ENCODE data around the gene THOP1. TPM values are rescaled to one million over a fixed set of nuclear protein-coding genes. Genes with fewer than 3 reads are reported as not detected.
"Not testable (repeated sequence)": the region's sequence is repeated elsewhere in the genome, so short reads cannot be mapped to it uniquely, and the experiment has no call there.

Gene THOP1
- total RNA-seq, 1 donor from 2014 or later, result 31.8 TPM

GRCh38 chr19:2782936-2783780 lies 2.1 kb upstream of the THOP1 start, which contains the start of gene SGTA:
SGTA (minus strand) TSS chr19:2783273; CDS start chr19:2769068, 14,205 bp downstream.
- peak; percentile 99 for DNase-seq (ENCODE audit: low spot score)

GRCh38 chr19:2783781-2784145 lies 1.5 kb upstream of the THOP1 start:
- DNase-seq (ENCODE audit: low spot score), result no peak

DNA sequence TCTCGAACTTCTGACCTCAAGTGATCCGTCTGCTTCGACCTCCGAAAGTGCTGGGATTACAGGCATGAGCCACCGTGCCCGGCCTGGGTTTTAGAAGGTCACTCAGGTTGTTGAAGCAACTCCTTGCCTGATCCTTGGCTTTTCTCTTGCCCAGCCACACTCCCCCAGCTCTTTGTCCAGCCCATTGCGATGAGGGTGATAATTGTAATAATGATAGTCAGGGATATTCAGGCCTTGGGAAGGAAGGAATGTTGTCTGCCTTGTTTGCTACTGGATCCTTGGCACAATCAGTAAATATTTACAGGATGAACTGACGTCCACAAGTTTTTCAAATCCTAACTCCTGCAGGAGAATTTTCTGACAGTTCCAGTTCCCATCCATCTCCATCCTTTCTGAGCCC lies 1.8 kb downstream of the THOP1 start:
- no peak for DNase-seq (ENCODE audit: low spot score)

DNA sequence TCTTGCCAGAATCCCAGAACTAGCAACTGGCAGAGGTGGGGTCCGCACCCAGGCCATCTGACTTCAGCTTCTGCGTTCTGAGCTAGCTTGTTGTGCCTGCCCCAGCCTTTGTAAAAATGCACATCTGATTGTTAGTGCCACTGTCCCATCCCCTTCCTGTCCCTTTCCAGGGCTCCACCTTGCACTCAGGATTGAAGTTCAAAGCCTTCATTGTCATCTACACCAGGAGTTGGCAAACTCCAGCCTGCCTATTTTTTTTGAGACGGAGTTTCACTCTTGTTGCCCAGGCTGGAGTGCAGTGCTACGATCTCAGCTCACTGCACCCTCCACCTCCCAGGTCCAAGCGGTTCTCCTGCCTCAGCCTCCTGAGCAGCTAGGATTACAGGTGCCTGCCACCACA lies 2.9 kb downstream of the THOP1 start:
- no peak for DNase-seq (ENCODE audit: low spot score)

GRCh38 chr19:2790194-2790556 lies 4.9 kb downstream of the THOP1 start:
- no peak for DNase-seq (ENCODE audit: low spot score)

DNA sequence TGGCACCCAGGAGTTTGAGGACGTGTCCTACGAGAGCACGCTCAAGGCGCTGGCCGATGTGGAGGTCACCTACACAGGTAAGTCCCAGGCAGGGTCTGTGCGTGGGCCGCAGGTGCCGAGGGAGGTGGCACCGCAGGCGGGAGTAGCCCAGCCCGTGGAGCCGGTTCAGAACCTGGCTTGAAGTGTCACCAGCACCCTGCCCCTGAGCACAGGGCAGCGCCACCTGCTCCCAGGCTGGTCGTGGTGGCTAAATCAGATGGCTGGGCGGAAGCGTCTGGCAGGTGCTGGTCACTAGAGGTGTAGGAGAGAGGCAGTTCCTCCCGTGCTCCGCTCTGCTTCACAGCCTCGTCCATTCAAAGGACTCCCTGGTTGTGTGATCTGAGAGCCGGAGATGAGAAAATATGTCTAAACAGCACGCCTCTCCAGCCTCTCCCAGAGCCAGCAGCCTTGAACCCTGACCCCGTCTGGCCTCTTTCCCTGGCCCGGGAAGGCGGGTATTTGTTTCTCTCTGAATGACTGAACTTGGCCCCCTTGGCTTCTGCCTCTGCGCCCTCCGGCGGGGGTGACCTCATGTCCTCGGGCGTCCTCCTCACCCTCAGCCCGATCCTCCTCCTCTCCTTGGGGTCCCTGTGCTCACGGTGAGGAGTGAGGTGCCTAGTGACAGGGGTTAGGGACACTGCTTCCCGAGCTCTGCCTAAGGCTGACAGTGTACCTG lies 5.4 kb downstream of the THOP1 start:
- DNase-seq (ENCODE audit: low spot score), result no peak

DNA sequence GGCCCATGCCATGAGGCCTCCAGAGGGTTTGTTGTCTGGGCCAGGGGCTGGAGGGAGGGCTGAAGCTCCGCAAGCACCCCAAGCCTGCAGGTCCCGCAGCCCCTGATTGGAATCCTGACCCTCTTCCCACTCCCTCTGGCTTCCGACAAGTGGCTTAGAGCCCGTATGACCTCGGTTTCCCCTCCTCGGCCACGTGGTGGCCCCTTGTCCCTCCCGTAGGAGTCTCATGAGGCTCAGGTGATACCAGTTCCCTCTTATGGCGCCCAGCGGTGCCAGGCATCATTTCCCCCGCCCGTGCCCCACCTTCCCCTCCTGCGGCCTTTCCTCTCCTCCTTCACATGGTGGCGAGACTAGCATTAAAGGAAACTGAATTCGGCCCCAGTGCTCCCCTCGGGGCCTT lies 6.1 kb downstream of the THOP1 start:
- DNase-seq (ENCODE audit: low spot score), result no peak

DNA sequence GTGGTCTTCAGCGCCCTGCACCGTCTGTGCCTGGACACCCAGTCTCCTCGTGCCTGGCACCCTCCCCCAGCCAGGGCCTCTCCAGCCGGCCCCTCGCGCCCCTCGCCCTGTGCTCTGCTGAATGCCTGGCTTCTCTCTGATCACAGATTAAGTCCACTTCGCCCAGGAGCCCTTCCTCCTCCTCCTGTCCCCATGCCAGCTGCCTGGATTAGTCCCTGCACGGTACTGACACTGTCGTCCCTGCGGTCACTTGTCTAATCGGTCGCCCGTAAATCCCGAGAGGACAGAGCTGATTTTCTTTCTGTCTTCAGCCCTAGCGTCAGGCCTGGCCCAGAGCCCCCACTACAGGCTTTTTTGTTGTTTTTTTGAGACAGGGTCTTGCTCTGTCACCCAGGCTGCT lies 6.6 kb downstream of the THOP1 start:
- no peak for DNase-seq (ENCODE audit: low spot score)

DNA sequence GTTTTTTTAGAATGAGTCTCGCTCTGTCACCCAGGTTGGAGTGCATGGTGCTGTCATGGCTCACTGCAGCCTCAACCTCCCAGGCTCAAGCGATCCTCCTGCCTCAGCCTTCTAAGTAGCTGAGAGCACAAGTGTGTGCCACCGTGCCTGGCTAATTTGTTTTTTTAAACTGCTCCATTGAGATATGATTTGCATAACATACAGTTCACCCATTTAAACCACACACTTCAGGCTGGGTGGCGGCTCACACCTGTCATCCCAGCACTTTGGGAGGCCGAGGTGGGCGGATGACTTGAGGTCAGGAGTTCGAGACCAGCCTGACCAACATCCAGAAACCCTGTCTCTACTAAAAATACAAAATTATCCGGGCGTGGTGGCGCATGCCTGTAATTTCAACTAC lies 7.4 kb downstream of the THOP1 start:
- not testable (repeated sequence) for DNase-seq (ENCODE audit: low spot score)

DNA sequence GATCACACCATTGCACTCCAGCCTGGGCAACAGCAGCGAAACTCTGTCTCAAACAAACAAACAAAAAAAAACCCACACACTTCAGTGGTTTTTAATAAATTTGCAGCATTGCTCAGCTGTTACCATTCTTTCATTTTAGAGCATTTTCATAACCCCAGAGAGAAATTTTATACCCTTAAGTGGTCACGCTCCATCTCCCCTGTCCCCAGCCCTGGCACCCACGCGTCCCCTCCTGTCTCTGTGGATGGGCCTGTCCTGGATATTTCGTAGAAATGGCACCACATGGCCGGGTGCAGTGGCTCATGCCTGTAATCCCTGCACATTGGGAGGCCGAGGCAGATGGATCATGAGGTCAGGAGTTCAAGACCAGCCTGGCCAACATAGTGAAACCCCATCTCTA lies 7.8 kb downstream of the THOP1 start:
- DNase-seq (ENCODE audit: low spot score), result no peak

GRCh38 chr19:2793577-2793976 lies 8.3 kb downstream of the THOP1 start:
- DNase-seq (ENCODE audit: low spot score), result no peak

GRCh38 chr19:2795827-2796658 lies 10.7 kb downstream of the THOP1 start:
- no peak for DNase-seq (ENCODE audit: low spot score)

DNA sequence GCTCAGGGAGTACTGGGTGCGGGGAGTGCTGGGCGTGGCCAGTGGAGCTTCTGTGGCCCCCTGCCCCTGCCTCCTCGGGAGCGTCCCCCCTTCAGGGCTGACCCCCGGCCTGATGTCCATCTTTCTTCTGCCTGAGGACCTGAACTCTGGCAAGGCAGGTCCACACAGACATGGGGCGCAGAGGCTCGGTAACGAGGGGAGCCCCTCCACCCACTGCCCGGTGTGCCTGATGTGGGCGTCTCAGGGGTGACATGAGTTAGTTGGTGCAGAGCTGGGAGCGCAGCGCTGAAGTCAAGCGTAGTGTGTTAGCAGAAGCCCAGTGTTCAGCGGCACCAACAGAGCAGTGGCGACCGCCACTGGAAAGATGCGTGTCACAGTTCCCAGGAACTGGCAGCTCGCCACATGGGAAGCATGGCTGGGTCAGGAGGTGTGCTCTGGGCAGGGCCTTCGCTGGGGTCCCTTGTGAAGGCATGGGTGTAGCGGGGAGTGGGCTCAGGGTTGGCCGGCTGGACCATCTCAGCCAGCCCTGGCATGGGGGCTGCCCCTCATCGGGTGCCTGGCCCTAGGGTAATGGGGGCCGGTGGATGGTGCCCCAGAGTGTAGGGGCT lies 11.5 kb downstream of the THOP1 start:
- DNase-seq (ENCODE audit: low spot score), result no peak

GRCh38 chr19:2797280-2797679 lies 12.0 kb downstream of the THOP1 start:
- no peak for DNase-seq (ENCODE audit: low spot score)

DNA sequence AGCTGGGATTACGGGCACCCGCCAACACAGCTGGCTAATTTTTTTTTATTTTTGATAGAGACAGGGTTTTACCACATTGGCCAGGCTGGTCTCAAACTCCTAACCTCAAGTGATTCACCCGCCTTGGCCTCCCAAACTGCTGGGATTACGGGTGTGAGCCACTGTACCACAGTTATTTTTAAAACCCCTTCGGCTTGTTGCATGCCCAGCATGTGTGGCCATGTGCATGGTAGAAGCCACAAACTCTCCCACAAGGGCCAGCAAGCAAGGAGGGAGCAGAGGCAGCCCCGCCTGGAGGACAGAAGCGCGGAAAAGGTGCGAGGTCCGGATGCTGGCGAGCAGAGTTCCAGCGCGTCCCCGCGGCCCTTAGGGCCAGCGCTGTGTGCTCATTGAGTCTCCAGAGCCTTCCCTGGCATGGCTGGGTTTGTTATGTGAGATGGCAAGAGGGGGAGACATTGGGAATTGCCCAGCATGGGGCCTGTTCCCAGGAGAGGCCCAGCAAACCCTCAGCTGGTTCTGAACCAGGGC lies 12.9 kb downstream of the THOP1 start:
- no peak for DNase-seq (ENCODE audit: low spot score)

- no peak for DNase-seq (ENCODE audit: low spot score)
Measured at GRCh38 chr19:2798733-2799132, 13.4 kb downstream of the THOP1 start.

DNA sequence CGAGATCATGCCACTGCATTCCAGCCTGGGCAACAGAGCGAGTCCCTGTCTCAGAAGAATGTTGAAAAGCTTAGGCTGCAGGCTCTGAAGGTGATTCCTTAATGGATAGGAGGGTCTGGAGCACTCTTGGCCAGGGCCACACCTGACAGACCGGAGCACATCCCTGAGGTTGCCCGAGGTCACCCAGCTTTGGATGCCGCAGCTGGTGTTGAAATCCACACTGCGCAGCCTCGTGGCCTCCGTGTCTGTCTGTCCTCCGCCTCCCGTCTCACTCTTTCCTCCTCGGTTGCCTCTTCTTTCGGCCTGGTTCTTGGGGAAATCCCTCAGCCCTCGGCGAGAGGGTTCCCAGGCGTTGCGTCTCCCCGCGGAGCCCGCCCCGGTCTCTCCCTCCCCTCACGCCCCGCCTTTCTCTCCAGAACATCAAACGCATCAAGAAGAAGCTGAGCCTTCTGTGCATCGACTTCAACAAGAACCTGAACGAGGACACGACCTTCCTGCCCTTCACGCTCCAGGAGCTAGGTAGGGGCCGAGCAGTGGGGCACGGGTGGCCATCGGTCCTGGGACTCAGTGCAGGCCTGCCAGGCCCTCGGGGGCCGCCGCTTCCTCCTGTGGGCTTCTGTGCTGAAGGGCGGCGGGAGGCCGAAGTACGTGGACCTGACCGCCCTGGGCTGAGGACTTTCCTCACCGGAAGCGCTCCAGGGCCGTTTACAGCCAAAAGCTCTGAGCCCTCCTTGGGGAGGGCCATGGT lies 14.1 kb downstream of the THOP1 start:
- DNase-seq (ENCODE audit: low spot score), result no peak

DNA sequence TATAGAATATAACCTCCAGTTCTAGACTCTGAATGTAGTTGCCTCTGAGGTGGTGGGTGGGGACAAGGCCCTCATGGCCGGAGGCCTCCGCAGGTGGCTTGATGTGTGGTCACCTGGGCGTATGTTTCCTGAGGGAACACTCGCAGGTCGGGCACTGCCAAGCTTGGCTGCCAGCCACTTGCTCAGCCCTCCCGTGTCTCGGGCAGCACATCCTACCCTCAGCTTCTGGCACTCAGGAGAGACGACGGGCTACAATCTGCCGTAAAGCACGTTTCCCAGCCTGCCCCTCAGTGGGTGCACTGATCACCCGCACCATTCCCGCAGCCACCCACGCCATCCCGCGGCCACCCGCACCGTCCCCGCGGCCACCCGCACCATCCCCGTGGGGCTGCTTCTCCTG lies 15.2 kb downstream of the THOP1 start:
- no peak for DNase-seq (ENCODE audit: low spot score)

GRCh38 chr19:2802826-2803225 lies 17.5 kb downstream of the THOP1 start:
- no peak for DNase-seq (ENCODE audit: low spot score)

GRCh38 chr19:2803486-2804155 lies 18.3 kb downstream of the THOP1 start:
- no peak for DNase-seq (ENCODE audit: low spot score)

Measured in umbilical cord (tissue), 2 donors.